Cardiac fibroblast (primary cell): ENCODE data around the gene CHST15.

ENCODE experiments used
- DNase-seq, 2 donors: peaks; one replicate each; pipeline versions ENCODE4 v3.0.0 to v3.0.0-alpha.2; 2010; ENCODE audit warnings: low read depth in 2 of 2
- H3K4me3 ChIP-seq, 2 donors: replicated peaks in 1 of 2; 1 replicate in 1 of 2; 2 replicates in 1 of 2; pipeline ENCODE4 v1.5.1; 2011; ENCODE audit warnings: low read depth in 2 of 2, low read length in 2 of 2, mild to moderate bottlenecking in 2 of 2, moderate library complexity in 1 of 2
- CTCF ChIP-seq: IDR thresholded peaks from one replicate; pipeline ENCODE4 v1.5.1; 2011; ENCODE audit warnings: low read depth, mild to moderate bottlenecking, low read length, inconsistent platforms

The CHST15 gene

GRCh38 chr10:124117833-124118232 lies 24.4 kb upstream of the CHST15 start:
- TF ChIP-seq CTCF, result no peak
- no peak for DNase-seq
- no peak overlapping the region for H3K4me3 ChIP-seq

- TF ChIP-seq CTCF, result no peak
- no peak for DNase-seq
- H3K4me3 ChIP-seq, result no peak overlapping the region
Measured at GRCh38 chr10:124117511-124117785, 24.1 kb upstream of the CHST15 start.

- TF ChIP-seq CTCF, result no peak
- DNase-seq, result no peak
- H3K4me3 ChIP-seq, result no peak overlapping the region
Measured at GRCh38 chr10:124116771-124117510, 23.5 kb upstream of the CHST15 start.

- no peak for DNase-seq
- no peak overlapping the region for H3K4me3 ChIP-seq
- TF ChIP-seq CTCF, result no peak
Measured at GRCh38 chr10:124114696-124115095, 21.3 kb upstream of the CHST15 start.

- TF ChIP-seq CTCF, result no peak
- no peak for DNase-seq
- H3K4me3 ChIP-seq, result no peak overlapping the region
Measured at GRCh38 chr10:124112891-124113580, 19.6 kb upstream of the CHST15 start.

GRCh38 chr10:124110882-124111281 lies 17.5 kb upstream of the CHST15 start:
- TF ChIP-seq CTCF, result no peak
- H3K4me3 ChIP-seq, result no peak overlapping the region
- no peak for DNase-seq
